Measurements from ENCODE around the gene DNAJC4.

DNAJC4 gene

DNA sequence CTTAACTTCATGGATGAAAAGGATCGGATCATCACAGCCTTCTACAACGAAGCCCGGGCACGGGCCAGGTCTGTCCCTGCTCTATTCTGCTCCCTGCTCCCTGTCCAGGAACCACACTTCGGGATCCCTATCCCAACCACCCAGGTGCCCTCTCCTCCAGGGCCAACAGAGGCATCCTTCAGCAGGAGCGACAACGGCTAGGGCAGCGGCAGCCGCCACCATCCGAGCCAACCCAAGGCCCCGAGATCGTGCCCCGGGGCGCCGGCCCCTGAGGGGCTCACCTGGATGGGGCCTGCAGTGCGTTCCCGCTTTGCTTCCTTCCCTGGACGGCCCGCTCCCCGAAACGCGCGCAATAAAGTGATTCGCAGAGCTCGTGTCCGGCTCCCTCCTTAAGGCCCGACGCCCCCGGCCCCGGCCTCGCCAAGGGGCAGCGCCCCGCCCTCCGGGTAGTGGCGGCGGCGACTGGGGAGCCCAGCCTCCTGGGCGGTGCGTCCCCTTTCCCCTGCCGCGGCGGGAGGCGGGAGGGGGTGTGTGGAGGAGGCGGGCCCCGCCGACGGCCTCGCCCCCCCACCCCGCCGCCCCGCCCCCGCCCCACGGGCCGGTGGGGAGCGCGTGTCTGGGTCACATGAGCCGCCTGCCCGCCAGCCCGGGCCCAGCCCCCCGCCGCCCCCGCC lies 3.7 kb downstream of the DNAJC4 start, which contains the start of gene VEGFB:
TSS of gene VEGFB (plus strand) at position 672 of the 674 bp plus-strand sequence. CDS start 250 bp downstream, outside the sequence.
- Histone ChIP-seq H3K79me1 (ENCODE audit: low read depth, low read length) (peaks cover 5% of the 10 kb centered on the region), H3K18ac (ENCODE audit: low read length) (peak within 1 kb of the TSS; percentile 91), H4K8ac (ENCODE audit: low read depth, low read length) (no peak within 1 kb of the TSS), H2BK12ac (ENCODE audit: low read length) (no peak within 1 kb of the TSS), H2BK15ac (ENCODE audit: low read length) (peak within 1 kb of the TSS; percentile 72), H3K27ac (replicated peaks; ENCODE audit: low read length) (no peak within 1 kb of the TSS), H3K4me3 (ENCODE audit: low read length in 2 of 2) (peak within 1 kb of the TSS in 1 of 2 donors; percentile 85), H2AFZ (ENCODE audit: low read length) (no peak within 1 kb of the TSS), H3K27me3 (ENCODE audit: control insufficient read depth in 3 of 3, insufficient read depth in 3 of 3, low read depth in 1 of 3, low read length in 3 of 3) (peaks cover 0 to 36% (median 0%) of the 10 kb centered on the region in 3 experiments), H3K9ac (ENCODE audit: low read depth, low read length, poor library complexity) (peak within 1 kb of the TSS; percentile 88), H3K4me1 (ENCODE audit: control insufficient read depth in 2 of 2, insufficient read depth in 1 of 2, low read depth in 1 of 2, low read length in 2 of 2) (peaks cover 8 to 14% of the 10 kb centered on the region in 2 donors), H3K36me3 (replicated peaks in 1 of 2; ENCODE audit: control insufficient read depth in 2 of 2, insufficient read depth in 2 of 2, low read length in 2 of 2) (peaks cover 5% of the 10 kb centered on the region in 2 donors), H2BK5ac (ENCODE audit: low read length) (peak within 1 kb of the TSS; percentile 59), H4K91ac (ENCODE audit: low read depth, low read length, poor library complexity) (no peak within 1 kb of the TSS), H2AK5ac (ENCODE audit: low read depth, low read length) (peak within 1 kb of the TSS; percentile 90), H3K23ac (ENCODE audit: low read depth, low read length, poor library complexity) (peak within 1 kb of the TSS; percentile 71), H3K9me3 (replicated peaks in 1 of 2; ENCODE audit: control insufficient read depth in 2 of 2, insufficient read depth in 1 of 2, low read depth in 1 of 2, low read length in 2 of 2) (no peaks in the 10 kb centered on the region), H3K14ac (ENCODE audit: low read length) (no peak within 1 kb of the TSS), H3K4ac (ENCODE audit: low read length) (peak within 1 kb of the TSS; percentile 91), H2BK120ac (ENCODE audit: low read depth, low read length) (peak within 1 kb of the TSS; percentile 38), H3K4me2 (ENCODE audit: insufficient read depth, low read length, poor library complexity, severe bottlenecking) (peak within 1 kb of the TSS; percentile 88)
- DNase-seq (ENCODE audit: low spot score) = no peak
- WGBS, 2 donors (ENCODE audit: extremely low coverage in 2 of 2, insufficient read length in 2 of 2, insufficient replicate concordance in 1 of 2) = no CpG with 5 or more reads among the region's 62 CpGs

DNA sequence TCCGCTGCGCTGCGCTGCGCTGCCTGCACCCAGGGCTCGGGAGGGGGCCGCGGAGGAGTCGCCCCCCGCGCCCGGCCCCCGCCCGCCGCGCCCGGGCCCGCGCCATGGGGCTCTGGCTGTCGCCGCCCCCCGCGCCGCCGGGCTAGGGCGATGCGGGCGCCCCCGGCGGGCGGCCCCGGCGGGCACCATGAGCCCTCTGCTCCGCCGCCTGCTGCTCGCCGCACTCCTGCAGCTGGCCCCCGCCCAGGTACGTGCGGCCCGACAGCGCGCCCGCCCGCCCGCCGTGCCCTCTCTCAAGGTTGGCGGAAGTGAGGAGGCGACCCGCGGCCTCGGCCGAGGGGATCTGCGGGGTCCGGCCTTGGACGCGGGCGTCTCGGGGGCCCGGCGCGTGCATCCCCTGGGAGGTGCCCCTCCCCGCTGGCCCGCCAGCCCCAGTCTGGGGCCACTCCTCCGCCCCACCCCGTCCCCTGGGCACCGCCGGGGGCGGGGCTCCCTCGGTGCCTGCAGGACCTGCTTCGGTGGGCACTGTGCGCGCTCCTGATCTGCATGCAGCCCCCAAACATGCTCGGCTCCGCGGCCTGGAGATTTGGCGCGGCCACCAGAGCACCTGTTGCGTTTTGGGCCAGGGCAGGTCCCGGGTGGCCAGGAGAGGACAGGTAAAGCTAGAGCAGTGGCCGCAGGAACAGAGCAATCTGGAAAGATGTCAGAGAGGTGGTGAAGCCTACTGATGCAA lies 4.5 kb downstream of the DNAJC4 start:
- Histone ChIP-seq H2AK5ac (ENCODE audit: low read depth, low read length) (peak overlapping the region; percentile 90), H3K36me3 (replicated peaks in 1 of 2; ENCODE audit: control insufficient read depth in 2 of 2, insufficient read depth in 2 of 2, low read length in 2 of 2) (peaks cover 5% of the 10 kb centered on the region in 2 donors), H4K91ac (ENCODE audit: low read depth, low read length, poor library complexity) (no peak overlapping the region), H3K4me3 (ENCODE audit: low read length in 2 of 2) (peak overlapping the region in 1 of 2 donors; percentile 85), H3K27me3 (ENCODE audit: control insufficient read depth in 3 of 3, insufficient read depth in 3 of 3, low read depth in 1 of 3, low read length in 3 of 3) (peaks cover 0 to 36% (median 0%) of the 10 kb centered on the region in 3 experiments), H4K8ac (ENCODE audit: low read depth, low read length) (no peak overlapping the region), H3K27ac (replicated peaks; ENCODE audit: low read length) (no peak overlapping the region), H3K9me3 (replicated peaks in 1 of 2; ENCODE audit: control insufficient read depth in 2 of 2, insufficient read depth in 1 of 2, low read depth in 1 of 2, low read length in 2 of 2) (no peaks in the 10 kb centered on the region), H3K79me1 (ENCODE audit: low read depth, low read length) (peaks cover 5% of the 10 kb centered on the region), H2AFZ (ENCODE audit: low read length) (no peak overlapping the region), H3K4me2 (ENCODE audit: insufficient read depth, low read length, poor library complexity, severe bottlenecking) (peak overlapping the region; percentile 88), H3K9ac (ENCODE audit: low read depth, low read length, poor library complexity) (peak overlapping the region; percentile 88), H3K23ac (ENCODE audit: low read depth, low read length, poor library complexity) (peak overlapping the region; percentile 71), H3K4me1 (ENCODE audit: control insufficient read depth in 2 of 2, insufficient read depth in 1 of 2, low read depth in 1 of 2, low read length in 2 of 2) (peaks cover 3 to 11% of the 10 kb centered on the region in 2 donors), H3K14ac (ENCODE audit: low read length) (no peak overlapping the region), H2BK12ac (ENCODE audit: low read length) (no peak overlapping the region), H2BK5ac (ENCODE audit: low read length) (peak overlapping the region; percentile 59), H3K4ac (ENCODE audit: low read length) (peak overlapping the region; percentile 91), H3K18ac (ENCODE audit: low read length) (peak overlapping the region; percentile 86), H2BK15ac (ENCODE audit: low read length) (no peak overlapping the region), H2BK120ac (ENCODE audit: low read depth, low read length) (peak overlapping the region; percentile 38)
- no CpG with 5 or more reads among the region's 80 CpGs for WGBS, 2 donors (ENCODE audit: extremely low coverage in 2 of 2, insufficient read length in 2 of 2, insufficient replicate concordance in 1 of 2)
- no peak for DNase-seq (ENCODE audit: low spot score)

DNA sequence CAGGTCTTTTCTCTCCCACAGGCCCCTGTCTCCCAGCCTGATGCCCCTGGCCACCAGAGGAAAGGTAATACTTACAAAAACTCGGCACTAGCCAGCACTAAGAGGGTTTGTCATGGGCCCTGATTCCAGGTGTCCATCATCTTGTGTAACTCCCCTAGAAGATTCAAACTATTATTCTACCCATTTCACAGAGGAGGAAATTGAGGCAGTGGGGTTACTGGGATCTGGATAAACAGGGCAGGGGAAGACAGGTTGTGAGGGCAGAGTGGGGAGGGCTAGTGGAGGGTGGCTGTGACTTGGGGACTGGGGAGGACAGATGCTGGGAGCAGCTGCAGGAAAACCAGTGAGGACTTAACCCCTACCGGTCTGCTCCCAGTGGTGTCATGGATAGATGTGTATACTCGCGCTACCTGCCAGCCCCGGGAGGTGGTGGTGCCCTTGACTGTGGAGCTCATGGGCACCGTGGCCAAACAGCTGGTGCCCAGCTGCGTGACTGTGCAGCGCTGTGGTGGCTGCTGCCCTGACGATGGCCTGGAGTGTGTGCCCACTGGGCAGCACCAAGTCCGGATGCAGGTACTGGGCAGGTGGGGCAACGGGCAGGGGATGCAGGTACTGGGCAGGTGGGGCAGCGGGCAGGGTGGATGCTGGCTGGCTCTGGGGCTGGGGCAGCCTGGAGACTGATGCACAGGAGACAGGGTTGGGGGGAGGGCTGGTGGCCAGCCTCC lies 5.3 kb downstream of the DNAJC4 start:
- no peak overlapping the region for H2BK120ac ChIP-seq (ENCODE audit: low read depth, low read length)
- H3K79me1 ChIP-seq (ENCODE audit: low read depth, low read length) = peaks cover 5% of the 10 kb centered on the region
- peak overlapping the region; percentile 90 for H2AK5ac ChIP-seq (ENCODE audit: low read depth, low read length)
- H3K18ac ChIP-seq (ENCODE audit: low read length) = no peak overlapping the region
- peaks cover 7 to 17% of the 10 kb centered on the region in 2 donors for H3K4me1 ChIP-seq (ENCODE audit: control insufficient read depth in 2 of 2, insufficient read depth in 1 of 2, low read depth in 1 of 2, low read length in 2 of 2)
- no peak overlapping the region for H2BK12ac ChIP-seq (ENCODE audit: low read length)
- H3K36me3 ChIP-seq (replicated peaks in 1 of 2; ENCODE audit: control insufficient read depth in 2 of 2, insufficient read depth in 2 of 2, low read length in 2 of 2) = peaks cover 5% of the 10 kb centered on the region in 2 donors
- H3K9me3 ChIP-seq (replicated peaks in 1 of 2; ENCODE audit: control insufficient read depth in 2 of 2, insufficient read depth in 1 of 2, low read depth in 1 of 2, low read length in 2 of 2) = no peaks in the 10 kb centered on the region
- no peak overlapping the region for H4K91ac ChIP-seq (ENCODE audit: low read depth, low read length, poor library complexity)
- DNase-seq (ENCODE audit: low spot score) = no peak
- peak overlapping the region; percentile 90 for H3K23ac ChIP-seq (ENCODE audit: low read depth, low read length, poor library complexity)
- H3K27ac ChIP-seq (replicated peaks; ENCODE audit: low read length) = no peak overlapping the region
- peak overlapping the region; percentile 45 for H2BK15ac ChIP-seq (ENCODE audit: low read length)
- H2BK5ac ChIP-seq (ENCODE audit: low read length) = peak overlapping the region; percentile 59
- peak overlapping the region; percentile 75 for H3K14ac ChIP-seq (ENCODE audit: low read length)
- H3K4ac ChIP-seq (ENCODE audit: low read length) = no peak overlapping the region
- no peak overlapping the region for H2AFZ ChIP-seq (ENCODE audit: low read length)
- H4K8ac ChIP-seq (ENCODE audit: low read depth, low read length) = no peak overlapping the region
- peak overlapping the region; percentile 88 for H3K9ac ChIP-seq (ENCODE audit: low read depth, low read length, poor library complexity)
- WGBS, 2 donors (ENCODE audit: extremely low coverage in 2 of 2, insufficient read length in 2 of 2, insufficient replicate concordance in 1 of 2) = no CpG with 5 or more reads among the region's 12 CpGs
- peak overlapping the region in 1 of 2 donors; percentile 36 for H3K4me3 ChIP-seq (ENCODE audit: low read length in 2 of 2)
- peaks cover 0 to 36% (median 0%) of the 10 kb centered on the region in 3 experiments for H3K27me3 ChIP-seq (ENCODE audit: control insufficient read depth in 3 of 3, insufficient read depth in 3 of 3, low read depth in 1 of 3, low read length in 3 of 3)
- no peak overlapping the region for H3K4me2 ChIP-seq (ENCODE audit: insufficient read depth, low read length, poor library complexity, severe bottlenecking)
